Esophagus muscularis mucosa (tissue), 3 donors: ENCODE results near the gene SLC35F6.

Experiments used
- CTCF ChIP-seq, 3 experiments: fragments of 200-600 bp in 2 of 3; fragments of 450-650 bp in 1 of 3; sonication (generic) in 2 of 3; IDR thresholded peaks; one replicate each; pipeline ENCODE4 v1.5.1; 2017 to 2019; ENCODE audit warnings: antibody characterized with exemption in 3 of 3, mild to moderate bottlenecking in 2 of 3, moderate library complexity in 1 of 3
- POLR2AphosphoS5 ChIP-seq, 2 donors: sonication (generic); formaldehyde crosslinking; IDR thresholded peaks; one replicate each; pipeline ENCODE4 v1.6.1; 2017; ENCODE audit warnings: antibody characterized with exemption in 2 of 2

DNA sequence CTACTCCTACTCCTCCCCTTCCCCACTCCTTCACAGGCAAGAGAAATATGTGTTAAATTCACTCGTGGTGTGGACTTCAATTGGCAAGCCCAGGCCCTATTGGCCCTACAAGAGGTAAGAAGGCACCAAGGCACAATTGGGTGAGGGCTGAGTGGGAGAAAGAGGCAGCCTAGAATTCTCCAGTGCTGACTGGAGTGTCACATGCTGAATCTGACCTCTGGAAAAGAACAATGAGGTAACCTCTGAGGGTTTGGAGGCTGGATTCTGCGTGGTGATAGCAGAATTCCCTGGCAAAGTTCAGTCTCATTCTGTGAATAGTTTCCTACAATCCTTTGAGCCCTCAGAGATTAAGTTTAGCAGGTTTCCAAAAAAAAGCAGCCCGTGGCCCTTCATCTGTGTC is 28.6 kb downstream of the SLC35F6 start:
- TF ChIP-seq CTCF (IDR thresholded peaks at IDR 0.05) (no peak), POLR2AphosphoS5 (IDR thresholded peaks at IDR 0.05) (no peak)
